AML-193 (cell line): ENCODE results near the gene LMAN2.
A peak's percentile ranks its signal among the peaks of the same experiment; 100 is the strongest.
"Not testable (repeated sequence)": the region's sequence is repeated elsewhere in the genome, so short reads cannot be mapped to it uniquely, and the experiment has no call there.

Experiments used
- DNase-seq, 2 experiments: peaks; one replicate each; lab custom pipeline; 2025; lab: John Stamatoyannopoulos, UW

The LMAN2 gene

DNA sequence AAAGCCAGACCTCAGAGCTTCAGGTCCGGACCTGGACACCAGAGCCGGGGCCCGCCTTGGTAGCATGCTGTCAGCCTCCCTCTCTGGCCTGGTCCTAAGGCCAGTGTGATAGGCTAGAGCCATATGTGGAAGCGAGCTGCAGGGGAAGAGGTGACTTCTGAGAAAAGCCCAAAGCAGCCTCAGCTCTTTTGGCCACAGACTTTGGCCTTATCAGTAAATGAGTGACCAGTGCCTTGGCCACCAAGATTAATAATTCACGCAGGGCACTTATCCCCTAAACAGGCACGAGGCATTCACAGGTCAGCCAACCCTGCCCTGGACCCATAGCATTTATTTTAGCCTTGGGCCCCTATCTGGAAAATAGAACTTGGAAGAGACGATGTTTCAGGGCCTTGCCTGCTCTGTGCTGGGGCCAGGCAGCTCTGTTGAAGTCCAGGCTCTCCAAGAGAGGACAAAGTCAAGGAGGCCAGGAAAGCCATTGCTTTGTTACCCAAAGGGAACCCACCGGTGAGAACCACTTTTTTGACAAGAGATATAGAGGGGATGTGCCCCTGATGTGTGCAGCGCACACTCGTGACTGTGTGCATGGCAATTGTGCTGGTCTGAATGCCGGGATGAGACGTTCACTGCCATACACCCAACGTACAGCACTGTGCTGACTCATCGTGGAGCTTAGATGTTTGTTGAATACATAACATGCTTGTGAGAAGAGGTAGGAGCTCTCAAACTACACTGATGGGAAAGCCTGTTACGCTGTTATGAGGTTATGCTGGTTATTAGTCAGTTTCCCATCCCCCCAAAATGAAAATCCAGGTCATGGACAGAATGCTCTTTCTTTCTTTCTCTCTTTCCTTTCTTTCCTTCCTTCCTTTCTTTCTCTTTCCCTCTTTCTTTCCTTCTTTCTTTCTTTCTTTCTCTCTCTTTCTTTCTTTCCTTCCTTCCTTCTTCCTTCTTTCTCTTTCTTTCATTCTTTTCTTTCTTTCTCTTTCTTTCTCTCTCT is 27.7 kb upstream of the LMAN2 start:
- no peak for DNase-seq

DNA sequence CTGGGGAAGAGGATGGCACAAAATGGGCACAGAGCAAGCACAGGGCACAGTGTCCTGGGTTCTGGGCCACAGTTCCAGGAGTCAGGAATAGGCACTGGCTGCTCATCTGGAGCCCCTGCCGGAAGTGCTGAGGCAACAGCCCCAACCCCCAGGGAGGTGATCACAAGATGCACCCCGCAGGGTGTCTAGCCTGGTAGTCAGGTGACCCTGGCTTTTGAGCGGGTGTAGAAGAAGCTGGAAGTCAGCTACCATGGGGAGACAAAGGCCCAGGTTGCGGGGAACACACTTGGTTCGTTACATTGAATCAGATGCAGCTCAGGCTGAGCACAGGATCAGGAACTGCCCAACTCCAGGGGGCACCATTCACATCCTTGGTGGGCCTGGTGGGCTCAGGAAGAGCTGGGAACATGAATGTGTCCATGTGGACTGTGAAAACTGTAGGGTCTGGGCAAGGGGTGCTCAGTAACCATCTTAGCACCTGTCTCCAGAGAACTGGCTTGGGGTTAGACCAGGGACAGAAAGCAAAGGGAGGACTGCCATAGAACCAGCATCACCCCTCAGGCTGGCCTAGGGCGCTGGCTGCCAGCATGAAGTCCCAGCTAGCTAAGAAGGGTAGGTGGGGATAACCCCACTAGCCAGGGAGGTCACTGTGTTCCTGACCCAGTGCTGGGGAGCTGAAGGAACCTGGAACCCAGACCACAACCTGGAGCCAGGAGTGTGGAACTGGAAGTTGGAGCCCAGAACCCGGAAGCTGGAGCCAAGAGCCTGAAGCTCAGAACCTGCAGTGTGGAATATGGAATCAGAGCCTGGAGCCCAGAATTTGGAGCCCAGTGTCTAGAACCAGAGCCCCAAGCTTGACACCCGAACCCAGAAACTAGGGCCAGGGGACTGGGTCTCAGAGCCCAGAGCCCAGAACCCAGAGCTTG is 26.6 kb upstream of the LMAN2 start:
- no peak for DNase-seq

DNA sequence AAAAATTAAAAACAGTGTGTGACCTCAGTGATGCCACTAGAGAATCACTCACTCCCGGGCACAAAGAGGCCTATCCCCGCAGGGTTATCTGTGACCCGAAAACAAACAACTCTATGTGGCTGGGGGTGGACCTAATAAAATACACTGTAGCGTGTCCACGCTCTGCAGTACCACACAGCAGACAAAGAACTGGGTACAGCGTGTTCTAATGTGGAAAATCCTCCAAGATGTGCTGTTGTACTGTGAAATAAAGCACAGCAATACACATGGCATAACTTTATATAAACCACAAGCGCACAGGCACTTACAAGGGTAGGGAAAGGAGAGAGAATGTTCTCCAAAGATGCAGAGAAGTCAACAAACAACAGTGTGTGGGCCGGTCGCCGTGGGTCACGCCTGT is 24.6 kb upstream of the LMAN2 start:
- DNase-seq: no peak

DNA sequence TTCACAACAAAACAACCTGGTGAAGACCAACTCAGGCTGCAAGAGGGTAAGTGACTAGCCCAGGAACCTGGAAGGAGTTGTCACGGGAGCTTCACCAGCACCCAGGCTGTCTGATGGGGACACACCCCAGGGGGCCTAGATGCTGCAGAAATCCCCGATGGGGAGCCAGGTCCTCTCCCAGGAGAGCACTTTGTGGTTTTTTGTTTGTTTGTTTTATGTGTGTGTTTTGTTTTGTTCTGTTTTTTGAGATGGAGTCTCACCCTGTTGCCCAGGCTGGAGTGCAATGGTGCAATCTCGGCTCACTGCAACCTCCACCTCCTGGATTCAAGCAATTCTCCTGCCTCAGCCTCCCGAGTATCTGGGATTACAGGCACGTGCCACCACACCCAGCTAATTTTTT is 24.0 kb upstream of the LMAN2 start:
- not testable (repeated sequence) for DNase-seq

DNA sequence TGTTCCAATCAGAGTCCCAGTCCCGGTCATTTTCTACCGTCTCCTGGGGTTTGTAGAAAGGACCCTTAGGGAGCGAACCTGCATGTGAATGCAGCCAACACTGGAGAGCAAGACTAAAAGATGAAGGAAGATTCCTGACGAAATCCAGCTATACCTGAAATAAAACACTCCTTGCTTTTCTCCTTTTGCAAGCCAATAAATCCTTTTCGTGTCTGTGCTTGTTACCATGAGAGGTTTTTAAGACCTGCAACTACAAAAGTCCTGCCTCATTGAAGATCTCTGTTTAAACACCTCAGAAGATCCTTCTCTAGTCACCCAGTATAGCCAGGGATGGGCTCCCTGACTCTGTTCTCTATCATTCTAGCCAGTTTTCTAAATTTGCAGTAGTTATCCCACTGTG is 22.7 kb upstream of the LMAN2 start:
- no peak for DNase-seq

DNA sequence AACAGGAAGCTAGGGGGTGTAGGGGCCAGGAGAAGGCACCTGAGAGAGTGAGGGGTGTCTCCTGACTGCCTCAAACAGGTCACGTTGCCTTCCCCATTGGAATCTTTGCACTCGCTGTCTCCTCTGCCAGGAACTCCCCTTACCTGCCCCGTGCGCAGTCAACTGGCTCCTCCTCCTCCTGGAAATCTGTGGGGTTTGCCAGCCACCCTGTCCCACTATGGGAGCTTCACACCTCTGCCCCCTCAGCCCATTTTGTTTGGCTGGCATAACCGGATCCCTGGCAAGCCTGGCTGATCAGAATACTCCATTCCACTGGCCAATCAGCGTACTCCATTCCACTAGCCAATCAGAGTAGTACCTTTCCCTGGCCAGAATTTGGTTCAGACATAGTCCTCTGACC is 22.3 kb upstream of the LMAN2 start:
- no peak for DNase-seq

DNA sequence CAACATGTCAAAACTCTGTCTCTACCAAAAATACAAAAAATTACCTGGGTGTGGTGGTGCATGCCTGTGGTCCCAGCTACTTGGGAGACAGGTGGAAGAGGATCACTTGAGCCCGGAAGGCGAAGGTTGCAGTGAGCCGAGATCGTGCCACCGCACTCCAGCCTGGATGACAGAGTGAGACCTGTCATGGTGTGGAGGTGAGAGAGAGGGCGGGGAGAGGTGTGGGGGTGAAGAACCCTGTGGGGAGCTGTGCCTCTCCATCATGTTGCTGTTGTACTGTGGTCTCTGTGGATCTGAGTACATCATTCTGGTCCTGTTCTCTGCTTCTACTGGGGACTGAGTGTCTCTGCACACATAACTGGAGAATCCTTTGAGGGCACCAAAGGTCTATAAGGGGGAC is 21.4 kb upstream of the LMAN2 start:
- no peak for DNase-seq

DNA sequence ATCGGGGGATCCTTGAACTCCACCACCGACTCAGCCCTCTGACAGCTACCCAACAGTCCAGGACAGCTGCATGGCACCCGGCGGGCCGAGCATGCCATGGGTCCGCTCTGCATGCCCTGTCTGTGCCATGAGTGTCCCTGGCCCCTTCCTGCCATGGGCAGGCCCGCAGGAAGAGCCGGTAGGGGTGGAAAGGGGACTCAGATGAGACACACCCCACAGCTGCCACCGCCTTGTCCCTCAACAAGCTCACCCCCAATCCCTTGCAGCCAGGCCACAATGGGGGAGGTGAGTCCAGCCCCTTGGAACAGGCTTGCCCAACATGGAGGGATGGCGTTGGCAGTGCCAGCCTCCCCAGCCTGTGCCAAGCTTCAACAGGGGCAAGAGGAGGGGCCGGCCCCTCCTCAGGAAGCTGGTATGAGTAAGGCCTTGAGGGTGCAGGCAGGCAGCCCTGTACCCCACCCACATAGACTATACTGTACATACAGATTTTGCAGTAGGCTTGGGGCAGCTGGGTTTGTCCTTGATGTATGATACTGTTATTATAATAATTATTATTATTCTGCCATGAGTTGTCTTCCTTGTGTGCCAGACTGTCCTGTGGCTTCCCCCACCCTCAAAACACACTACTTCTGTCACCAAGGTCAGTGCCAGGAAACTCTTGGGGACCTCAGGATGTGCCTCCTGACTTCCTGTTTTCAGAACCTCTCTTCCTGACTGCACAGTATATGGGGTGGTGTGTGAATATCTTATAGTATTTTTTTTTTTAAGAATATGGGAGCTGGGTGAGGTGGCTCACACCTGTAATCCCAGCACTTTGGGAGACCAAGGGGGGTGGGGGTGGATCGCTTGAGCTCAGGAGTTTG is 20.8 kb upstream of the LMAN2 start:
- DNase-seq: peak; percentile 36 to 61

DNA sequence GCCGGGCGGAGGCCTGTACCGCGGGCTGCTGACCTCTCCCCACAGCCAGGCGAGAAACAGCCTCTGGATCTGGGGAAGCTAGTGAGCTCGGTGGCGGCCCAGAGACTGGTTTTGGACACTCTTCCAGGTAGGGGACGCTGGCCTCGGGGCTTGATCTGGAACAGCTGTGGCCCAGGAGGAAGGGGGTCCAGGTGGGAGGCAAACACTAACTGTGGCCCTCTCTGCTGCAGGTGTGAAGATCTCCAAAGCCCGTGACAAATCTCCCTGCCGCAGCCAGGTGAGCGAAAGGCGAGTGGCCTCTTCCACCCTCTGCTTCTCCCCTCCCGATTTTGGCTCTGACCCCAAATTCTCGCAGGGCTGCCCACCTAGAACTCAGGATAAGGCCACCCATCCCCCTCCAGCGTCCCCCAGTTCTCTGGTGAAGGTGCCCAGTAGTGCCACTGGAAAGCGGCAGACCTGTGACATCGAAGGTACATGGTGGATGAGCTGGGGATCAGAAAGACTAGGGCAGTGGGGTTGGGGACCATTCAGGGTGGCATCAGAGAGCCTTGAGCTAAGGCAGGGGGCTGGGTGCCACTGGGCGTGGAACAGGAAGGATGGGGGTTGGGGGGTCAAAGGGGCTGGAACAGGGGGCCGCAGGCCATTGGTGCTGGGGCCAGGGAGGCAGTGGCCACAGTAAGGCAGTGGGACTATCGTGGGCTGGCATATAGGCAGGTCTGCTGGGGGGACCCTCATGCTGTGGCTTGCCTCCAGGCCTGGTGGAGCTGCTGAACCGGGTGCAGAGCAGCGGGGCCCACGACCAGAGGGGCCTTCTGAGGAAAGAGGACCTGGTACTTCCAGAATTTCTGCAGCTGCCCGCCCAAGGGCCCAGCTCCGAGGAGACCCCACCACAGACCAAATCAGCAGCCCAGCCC is 19.9 kb upstream of the LMAN2 start:
- DNase-seq: no peak

DNA sequence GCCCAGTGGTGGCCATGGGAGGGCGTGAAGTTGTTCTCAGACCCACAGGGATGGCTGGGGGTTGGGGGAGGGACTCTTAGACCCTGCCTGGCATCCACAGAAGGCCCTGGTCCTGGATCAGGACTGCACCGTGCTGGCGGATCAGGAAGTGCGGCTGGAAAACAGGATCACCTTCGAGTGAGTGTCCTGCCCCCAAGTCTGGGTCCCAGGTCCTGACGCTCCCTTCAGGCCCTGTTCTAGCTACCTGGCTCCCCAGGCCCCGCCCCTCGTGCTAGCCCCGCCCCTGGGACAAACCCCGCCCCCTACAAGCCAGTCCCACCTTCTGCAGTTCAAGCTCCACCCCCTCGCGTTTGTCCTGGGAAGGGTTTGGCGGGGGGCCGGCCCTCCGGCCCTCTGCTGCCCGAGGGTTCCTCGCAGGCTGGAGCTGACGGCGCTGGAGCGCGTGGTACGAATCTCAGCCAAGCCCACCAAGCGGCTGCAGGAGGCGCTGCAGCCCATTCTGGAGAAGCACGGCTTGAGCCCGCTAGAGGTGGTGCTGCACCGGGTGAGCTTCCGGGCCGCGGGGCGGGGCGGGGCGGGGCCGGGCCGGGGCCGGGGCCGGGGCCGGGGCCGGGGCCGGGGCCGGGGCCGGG is 19.1 kb upstream of the LMAN2 start:
- DNase-seq: no peak

DNA sequence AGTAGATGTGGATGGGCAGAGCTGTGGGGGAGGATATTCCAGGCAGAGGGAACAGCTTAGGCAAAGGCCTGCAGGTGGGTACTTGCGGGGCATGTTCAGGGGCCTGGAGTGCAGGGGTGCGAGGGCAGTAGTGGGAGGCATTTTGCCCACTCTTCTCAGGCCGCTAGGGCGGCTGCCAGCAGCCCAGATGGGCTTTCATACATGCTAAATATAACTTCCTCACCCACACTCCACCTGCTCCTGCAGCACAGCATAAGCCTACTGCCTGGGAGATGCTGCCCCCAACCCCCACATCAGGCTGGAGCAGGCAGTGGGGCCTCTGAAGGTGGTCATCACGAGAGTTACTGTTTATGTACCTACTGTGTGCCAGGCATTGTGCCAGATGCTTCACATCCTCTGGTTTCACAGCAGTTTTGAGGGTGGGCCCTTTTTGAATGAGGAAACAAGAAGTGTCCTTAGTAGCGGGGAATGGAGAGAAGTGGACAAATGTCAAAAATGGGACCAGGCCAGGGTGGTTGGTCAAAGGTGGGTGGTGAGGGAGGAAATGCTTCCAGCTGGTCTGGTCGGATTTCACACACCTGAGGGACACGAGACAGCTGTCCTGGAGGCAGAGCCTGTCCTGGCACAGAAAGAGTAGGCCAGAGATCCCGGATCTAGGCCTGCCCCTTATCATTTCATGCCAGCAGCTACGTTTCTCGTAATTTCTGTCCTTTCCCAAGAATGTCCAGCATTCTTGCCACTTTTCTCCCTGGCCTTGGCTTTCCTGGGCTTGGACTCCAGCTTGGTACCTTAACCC is 18.4 kb upstream of the LMAN2 start:
- DNase-seq: no peak

DNA sequence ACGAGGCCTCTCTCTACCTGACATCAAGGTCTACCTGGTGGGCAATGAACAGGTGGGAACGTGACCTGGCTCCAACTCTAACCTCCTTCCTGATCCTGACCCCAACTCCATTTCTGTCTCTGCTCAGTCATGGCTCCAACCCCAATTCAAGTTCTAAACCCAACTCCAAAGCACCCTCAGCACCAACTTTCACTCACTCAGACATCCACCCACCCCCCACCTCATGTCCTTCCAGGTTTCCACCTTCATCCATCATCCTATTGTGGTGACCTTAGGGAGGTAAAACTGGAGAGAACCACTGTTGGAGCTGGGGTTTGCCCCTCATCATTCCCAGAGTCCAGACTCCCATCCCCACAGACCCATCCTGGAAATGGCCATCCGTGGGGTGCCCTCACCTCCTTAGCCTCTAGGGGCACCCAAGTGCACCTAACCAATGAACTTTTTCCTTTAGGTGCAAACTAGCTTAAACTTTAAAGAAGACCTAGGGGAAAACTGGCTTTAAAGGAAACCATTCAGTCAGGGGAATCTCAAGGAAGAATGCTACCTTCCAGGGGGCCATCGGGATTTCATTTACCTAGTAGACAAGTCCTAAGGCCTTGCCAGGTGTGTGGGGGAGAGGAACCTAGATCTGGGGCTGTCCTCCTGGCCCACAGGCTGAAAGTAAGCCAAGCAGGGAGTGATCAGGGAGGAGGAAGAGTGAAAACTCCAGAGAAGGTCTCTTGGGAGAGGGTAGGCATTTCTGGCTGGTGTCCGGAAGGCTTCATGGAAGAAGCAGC is 17.6 kb upstream of the LMAN2 start:
- peak; percentile 9 to 13 for DNase-seq

DNA sequence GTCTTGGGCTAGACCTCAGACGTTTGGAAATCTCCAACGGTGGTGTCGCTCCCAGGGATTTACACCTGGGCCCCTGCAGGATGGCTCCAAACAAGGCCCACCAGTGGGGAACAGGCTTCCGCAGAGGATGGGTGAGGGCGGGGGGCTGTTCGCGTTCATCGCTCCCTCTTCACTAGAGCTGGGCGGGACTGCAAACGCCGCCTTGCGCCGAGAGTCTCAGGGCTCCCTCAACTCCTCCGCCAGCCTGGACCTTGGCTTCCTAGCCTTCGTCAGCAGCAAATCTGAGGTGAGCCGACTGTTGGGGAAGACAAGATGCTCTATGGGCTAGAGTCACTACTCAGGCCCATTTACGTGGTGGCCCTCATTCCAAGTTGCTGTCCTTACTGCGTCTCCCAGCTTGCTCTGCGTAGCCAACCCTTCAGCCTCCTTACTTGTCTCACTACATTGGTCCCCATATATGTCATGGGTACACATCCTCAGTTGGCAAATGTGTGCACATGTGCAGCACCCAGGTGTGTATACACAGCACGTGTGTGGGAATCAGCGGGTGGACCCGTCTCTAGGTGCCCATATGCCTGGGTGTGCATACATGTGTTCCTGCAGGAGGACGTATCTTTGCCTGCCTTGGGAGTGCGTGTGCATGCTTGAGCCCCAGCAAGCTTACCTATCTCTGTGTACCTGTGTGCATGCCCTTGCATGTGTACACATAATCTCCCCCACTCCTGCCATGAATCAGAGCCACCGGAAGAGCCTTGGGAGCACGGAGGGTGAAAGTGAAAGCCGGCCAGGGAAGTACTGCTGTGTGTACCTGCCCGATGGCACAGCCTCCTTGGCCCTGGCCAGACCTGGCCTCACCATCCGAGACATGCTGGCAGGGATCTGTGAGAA is 16.8 kb upstream of the LMAN2 start:
- DNase-seq: no peak

DNA sequence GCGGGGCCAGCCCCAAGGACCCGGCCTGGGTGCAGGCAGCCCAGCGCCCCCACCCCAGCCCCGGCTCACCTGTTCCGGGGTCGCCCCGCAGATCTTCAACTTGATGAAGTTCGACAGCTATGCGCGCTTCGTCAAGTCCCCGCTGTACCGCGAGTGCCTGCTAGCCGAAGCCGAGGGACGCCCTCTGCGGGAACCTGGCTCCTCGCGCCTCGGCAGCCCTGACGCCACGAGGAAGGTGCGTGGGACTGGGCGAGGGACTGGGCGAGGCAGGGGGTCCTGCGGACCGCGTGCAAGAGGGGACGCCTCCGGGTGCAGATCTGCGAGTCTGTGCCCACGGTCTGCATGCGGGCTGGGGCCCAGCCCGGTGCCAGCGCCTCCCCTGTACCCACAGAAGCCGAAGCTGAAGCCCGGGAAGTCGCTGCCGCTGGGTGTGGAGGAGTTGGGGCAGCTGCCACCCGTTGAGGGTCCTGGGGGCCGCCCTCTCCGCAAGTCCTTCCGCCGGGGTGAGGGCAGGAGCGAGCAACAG is 15.9 kb upstream of the LMAN2 start:
- DNase-seq: no peak

DNA sequence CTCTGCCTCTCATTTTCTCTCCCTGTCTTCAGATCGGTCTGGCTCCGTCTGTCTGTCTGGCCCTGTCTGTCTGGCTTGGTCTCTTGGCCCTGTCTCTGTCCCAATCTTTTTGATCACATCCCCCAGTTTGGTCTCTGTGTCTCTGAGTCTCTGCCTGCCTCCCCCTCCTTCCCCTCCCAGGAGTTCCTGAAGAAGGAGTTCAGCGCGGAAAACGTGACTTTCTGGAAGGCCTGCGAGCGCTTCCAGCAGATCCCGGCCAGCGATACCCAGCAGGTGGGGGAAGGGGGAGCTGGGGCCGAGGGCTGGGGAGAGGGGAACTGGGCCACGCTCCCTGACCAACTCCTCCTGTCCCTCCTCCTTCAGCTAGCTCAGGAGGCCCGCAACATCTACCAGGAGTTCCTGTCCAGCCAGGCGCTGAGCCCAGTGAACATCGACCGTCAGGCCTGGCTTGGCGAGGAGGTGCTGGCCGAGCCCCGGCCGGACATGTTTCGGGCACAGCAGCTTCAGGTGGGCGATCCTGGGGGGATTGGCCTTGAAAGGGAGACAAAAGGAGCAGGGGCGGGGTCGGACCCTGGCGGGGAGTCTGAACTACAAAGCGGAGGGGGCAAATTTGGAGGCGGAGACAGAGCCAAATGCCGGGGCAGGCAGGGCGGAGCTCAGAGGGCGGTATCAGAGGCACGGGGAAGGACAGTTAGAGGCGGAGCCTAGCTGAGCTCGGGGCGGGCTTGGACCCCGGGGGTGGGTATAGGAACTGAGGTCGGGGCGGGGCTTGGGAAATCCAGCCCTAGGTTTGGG is 15.3 kb upstream of the LMAN2 start:
- DNase-seq: no peak

DNA sequence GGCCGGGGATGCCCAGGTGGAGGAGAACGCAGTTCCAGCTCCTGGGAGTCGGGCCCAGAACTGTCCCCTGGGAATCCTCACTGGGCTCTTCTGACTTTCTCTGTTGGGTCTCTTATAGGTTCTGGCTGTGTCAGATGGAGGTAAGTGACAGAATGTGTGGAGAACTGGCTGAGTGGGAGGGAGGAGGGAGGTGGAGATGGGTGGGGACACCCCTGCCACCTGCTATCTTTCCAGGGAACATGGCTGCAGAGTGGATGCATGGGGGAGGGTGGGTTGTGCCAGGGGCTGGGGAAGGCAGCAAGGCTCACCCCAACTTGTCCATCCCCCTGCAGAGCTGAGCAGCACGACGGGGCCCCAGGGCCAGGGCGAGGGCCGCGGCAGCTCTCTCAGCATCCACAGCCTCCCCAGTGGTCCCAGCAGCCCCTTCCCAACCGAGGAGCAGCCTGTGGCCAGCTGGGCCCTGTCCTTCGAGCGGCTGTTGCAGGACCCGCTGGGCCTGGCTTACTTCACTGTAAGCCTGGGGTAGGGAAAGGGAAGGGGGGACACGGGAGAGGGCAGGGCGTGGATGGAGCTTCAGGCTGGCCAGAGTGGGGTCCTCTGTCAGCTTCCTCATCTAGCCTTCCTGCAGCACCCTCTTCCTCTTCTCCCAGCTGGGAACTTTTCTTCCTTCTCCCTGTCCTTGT is 14.5 kb upstream of the LMAN2 start:
- no peak for DNase-seq
